GM19043 (cell line): ENCODE results near the gene GPS1.

ENCODE experiments used
- ATAC-seq: cut with Tn5 transposase; IDR thresholded peaks from one replicate; pipeline ENCODE4 v1.9.1; 2021; ENCODE audit warnings: low read depth; ENCODE audit not compliant: unreplicated experiment

GPS1 gene

DNA sequence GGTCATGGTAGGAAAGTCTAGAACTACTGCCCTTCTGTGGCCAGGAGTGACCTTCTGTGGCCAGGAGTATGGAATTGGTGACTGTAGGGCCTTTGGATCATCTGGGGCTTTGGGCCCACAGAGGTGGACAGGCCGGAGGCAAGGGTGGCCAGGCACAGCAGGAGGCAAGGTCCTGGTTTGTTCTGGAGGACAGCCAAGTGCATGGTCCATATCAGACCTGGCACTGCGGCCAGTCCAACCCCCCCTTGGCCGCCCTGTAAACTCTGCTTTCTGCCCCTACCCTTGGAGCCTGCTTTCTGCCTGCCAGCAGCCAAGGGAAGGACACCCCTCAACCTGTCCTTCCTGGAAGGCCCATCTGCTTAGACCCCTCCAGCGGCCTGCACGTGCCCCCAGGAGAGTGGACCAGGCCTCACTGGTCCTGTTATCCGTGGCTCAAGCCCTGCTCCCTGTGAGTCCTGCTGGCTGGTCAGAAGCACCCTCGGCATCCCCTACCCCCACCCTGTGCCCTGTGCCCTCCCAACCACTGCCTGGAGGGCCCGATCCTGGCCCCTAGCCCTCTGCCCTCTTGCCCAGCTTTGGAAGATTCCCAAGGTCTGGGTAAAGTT lies 11.9 kb upstream of the GPS1 start:
- no peak for ATAC-seq

DNA sequence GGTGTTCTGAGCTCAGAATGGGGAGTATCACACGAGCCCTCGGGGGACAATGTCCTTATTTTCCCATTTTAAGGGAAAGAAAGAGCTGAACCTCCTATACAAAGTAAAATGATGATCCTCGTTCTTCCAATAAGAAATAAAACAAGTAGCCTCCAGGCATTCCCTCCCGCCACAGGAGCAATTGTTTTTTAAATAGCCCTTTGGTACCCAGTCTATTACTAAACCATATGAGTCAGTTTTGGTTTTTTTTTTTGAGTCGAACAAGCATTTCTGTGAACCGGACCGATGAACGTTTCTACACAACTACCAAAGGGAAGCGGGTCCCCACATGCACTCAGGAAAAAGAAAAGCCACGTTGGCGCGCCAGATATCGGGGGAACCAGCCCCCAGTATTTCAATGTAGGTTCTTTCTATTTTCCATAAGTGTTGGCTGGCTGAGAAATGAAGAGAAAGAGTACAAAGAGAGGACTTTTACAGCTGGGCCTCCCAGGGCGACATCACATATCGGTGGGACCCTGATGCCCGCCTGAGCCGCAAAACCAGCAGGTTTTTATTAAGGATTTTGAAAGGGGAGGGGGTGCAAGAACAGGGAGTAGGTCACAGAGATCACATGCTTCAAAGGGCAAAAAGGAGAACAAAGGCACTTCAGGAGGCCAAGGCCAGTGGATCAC lies 10.4 kb upstream of the GPS1 start:
- no peak for ATAC-seq

DNA sequence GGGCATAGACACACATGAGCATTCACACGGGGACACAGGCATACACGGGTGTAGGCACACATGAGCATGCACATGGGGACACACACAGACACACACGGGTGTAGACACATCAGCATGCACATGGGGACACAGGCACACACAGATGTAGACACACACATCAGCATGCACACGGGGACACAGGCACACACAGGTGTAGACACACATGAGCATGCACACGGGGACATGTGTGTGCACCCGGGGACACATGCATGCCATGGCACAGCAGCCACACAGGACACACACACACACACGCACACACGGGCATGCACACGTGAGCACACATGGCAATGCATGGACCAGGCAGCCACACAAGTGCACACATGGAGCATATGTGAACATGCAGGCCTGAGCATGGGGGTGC lies 9.0 kb upstream of the GPS1 start:
- no peak for ATAC-seq

DNA sequence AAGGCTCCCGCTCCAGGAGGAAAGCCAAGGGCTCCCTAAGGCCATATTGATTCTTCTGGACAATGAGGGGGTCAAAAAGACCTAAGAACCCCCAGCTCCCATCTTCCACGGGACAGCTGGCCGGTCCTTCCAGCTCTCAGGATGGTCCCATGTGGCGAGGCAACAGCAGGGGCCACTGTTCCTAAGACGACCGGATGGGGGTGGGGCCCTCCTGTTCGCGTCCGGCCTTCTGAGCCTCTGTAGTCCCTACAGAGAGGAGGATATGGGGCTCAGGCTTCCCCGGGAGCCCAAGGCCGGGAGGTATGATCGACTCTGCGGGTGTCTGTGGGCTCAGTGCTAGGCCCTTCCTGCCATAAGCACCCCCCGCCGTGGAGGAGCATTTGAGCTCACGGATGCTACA lies 8.2 kb upstream of the GPS1 start:
- ATAC-seq, result no peak

DNA sequence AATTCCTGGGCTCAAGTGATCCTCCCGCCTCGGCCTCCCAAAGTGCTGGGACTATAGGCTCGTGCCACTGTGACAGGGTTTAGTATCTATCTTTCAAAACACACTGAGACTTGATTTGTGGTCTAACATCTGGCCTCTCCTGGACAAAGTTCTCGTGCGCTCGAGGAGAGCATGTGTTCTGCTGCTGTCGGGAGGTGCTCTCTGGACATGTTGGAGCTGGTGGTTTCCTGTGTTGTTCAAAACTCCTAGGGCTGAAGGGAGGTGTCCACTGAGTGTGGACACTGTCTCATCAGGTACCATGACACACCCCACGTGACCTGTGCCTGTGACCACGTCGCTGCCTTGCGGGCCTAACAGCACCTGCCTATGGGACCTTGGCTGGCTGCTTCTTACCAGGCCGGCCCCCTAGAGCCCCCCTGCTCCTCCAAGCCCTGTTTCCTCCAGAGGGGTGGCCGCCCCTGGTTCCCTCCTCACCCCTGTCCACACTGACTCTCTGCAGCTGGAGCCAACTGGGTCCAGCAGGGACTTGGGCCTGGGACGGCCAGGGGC lies 5.7 kb upstream of the GPS1 start:
- ATAC-seq, result no peak

DNA sequence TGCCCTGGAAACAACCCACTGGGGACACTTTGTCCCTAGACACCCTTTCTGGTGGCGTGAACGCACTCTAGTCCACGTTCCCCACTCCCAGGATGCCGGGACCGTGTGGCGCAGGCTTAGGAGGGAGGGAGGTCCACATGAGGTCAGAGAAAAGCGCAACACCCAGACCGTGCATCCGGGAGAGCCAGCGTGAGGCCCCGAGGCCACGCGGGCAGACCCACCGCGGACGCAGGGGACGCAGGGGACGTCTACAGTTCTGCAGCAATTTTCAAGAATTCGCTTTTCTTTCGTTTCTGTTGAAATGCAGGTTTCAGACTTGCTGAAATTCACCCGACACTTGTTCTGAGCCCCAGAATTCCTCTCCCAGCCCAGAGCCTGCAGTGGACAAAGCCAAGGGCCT lies 4.8 kb upstream of the GPS1 start:
- no peak for ATAC-seq

DNA sequence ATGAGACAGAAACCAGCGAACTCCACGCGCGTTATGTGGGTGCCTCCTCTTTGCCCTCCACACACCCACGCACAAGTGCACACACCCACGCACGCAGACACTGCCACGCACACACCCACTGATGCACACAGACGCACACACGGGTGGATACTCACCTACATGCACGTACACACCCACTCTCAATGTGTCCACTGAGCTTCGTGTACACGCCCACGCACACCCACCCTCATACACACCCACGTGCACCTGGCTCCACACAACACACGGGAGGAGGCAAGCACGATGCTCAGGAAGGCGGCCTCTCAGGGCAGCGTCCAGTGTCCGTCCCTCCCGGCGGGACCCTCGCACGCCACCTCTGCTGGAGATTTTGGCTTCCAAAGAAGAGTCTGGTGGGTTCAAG lies 4.3 kb upstream of the GPS1 start:
- ATAC-seq, result no peak

DNA sequence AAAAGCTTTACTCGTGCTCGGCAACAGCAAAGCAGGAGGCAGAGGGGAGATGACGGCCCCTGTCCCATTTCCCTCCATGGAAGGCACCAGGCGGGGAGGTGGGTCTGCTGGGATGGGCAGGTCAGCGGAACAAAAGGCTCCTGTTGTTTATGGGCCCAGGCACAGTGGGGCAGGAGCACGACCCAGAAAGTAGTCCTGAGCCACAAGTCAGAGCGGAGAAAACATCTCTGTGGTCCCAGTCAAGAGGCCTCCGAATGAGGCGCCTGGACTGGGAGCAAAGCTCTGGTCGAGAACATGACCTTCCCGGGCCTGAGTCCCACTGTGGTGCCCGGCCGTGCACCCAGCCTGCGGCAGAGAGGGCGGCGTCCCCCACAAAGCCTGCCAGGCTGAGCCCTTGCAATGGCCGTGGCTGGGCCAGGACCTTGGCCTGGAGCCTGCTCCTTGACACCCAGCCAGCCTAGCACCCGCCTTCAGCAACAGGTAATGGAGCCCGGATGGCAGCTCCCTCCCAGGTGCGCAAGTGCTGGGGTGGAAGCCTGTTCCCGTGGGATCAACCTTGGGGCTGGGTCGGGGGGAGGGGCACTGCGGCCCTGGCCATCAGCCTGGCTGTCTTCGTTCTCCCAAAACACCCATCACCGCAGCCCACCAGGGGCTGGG lies 3.7 kb upstream of the GPS1 start:
- no peak for ATAC-seq

DNA sequence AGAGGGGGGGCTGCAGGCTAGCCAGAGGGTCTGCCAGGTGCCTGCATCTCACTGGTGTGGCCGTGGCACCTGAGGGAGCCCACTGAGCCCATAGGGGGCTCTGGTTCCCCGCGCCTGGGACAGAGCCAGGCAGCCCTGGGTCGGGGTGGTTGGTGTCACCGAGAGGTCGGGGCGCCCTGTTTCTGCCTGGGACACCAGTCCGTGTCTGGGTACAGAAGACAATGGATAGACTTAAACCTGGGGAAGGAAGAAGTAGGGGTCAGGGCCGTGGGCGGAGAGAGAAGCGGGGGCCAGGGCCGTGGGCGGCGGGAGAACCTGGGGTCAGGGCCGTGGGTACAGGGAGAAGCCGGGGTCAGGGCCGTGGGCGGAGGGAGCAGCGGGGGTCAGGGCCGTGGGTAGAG lies 3.1 kb upstream of the GPS1 start:
- ATAC-seq, result no peak

DNA sequence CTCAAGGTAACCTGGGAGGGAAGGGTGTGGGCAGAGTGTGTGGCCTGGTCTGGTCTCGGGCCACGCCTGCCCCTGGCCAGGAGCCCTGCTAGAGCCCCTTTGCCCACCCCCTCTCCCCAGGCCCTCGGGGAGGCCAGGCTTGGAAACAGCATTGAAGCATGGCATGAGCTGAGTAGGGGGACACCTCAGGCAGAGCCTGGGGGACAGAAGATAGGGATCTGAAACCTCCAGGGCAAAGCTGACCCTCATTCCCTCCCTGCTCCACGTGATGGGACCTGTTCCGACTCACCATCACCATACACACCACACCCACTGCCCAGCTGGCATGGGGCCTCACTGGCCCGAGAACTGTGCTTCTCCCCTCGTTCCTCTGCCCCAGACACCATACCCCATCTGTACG lies 2.6 kb upstream of the GPS1 start:
- no peak for ATAC-seq

DNA sequence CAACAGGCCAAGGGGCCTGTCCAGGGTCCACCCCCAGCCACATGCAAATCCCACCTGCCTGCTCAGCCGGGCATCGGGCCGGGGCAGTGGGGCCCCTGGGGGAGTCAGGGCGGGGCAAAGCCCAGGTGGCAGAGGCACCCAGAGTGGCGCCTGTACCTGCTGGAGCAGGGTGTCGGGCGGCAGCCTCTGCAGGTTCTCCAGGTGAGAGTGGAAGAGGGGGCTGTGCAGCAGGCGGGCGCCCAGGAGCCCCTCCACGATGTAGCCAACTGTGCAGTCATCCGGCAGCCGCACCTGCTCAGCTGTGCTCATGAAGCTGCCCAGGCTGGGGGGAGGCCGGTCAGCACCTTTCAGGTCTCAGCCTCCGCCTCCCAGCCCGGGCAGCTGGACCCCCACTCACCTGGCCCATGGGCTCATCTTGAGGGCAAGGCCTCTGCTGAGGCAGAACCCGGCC lies 2.2 kb upstream of the GPS1 start:
- ATAC-seq, result no peak

DNA sequence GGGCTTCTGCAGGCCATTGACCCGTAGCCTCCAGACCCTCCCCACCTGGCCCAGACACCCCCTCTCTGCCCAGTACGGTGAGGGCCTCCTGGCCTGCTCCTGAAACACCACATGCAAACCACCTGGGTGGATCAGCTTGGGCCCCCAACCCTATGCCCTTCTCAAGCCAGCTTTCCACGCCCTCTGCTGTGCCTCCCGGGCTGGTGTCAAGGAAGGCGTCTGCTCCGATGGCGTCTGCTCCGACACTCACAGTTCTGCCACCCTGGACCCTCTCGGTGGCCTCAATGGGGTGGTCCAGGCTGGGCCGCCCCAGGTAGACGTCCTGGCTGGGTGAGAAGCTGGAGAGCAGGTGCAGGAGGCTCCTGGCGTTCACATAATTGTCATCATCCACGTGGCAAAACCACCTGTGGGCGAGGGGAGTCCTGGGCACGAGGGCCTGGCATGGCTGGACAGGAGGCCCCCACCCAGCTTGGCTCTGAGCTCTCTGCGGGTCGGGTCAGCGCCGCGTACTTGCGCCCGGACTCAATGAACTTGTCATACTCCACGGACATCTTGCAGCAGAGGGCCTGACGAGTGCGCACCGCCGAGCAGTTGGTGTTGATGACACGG lies 1.4 kb upstream of the GPS1 start:
- no peak for ATAC-seq

DNA sequence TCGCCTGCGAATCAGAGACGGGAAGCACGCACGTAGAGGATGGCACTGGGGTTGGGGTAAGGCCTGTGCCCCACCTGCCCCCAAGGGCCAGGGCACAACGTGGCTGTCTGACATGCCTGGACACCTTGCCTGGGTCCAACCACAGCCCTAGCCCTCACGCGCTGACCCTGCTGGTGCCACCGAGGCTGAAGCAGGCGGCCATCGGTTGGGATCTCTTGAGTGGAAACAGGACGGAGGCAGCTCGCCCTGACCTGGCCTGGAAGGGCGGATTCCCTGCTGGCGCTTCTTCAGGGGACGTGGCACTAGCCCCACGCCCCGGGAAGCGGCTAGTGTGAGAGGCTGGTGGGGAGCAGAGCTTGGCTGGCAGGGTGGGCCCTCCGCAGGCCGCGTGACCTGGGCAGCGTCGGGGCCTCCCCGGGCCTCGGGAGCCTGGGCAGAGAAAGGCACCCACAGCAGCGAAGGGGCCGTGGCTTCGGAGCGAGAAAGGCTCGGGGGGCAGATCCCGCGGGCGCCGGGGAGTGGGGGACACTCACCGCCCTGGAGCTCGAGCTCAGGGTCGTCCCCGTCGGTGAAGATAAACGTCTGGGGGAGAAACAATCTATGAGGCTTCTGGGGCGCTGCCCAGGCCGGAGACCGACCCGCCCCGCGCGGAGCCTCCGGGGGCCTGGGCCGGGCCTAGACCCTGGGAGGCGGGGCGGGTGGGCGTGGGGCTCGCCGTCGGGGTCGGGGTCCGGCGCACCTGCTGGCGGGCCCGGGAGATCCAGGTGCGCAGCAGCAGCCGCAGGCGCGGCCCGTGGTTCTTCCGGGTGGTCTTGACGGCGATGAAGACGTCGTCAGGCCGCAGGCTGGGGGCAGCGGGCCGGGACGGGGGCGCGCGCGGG lies 697 bp upstream of the GPS1 start:
- ATAC-seq, result no peak

DNA sequence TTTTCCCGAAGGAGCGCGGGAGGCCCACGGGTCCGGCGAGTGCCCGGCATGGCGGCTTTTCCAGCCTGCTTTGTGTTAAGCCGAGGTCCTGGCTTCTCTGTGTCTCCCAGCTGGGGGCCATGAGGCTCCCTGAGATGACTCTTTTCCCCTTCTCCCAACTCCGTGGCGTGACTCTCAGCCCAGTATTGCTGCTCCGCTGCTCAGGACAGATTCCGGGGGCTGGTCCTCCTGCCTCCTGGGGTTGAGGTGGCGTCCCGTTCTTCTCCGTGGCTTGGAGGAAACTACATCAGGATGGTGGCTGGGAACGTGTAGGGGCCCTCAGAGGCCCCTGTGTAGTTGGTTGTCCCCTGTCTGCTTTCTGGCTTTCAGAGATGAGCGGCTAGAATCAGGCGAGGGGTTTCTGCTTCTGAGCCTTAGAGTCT lies 951 bp downstream of the GPS1 start:
- ATAC-seq, result no peak

DNA sequence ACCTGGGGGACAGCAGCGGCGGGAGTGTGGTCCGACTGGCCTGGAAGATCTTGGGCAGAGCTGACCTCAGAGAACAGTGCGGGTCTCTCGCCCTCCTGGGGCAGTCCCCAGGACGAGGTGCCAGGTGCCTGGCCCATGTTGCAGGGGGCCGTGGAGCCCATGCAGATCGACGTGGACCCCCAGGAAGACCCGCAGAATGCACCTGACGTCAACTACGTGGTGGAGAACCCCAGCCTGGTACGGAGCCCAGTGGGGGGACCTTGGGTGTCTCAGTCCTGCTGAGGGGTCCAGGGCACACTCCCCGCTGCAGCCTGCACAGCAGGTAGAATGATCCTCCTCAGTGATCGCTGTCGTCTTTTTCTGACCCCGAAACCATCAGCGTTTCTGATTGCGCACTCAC lies 1.4 kb downstream of the GPS1 start:
- ATAC-seq, result no peak

DNA sequence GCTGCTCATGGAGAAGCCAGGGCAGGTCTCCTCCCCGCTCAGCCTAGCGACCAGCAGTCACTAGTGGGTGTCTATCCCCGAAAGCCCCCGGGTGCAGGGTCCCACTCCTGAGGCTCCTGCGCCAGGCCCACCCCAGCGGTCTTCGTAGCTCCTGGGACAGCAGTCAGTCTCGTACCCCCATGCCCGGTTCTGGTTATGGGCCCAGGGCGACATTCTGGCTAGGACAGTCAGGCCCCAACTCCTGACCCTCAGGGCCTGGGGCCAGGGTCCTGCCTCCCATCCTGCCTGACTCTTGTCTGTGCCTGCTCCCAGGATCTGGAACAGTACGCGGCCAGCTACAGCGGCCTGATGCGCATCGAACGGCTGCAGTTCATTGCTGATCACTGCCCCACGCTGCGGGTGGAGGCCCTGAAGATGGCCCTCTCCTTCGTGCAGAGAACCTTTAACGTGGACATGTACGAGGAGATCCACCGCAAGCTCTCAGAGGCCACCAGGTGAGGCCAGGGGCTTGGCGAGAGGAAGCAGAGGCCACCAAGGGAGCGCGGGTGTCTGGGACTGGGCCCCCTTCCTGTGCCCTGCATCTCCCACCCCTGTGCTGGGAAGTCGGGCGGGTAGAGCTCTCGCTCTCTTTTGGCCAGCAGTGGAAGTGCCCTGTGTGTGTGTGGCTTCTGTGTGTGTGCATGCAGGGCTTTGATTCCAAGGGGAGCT lies 2.0 kb downstream of the GPS1 start:
- no peak for ATAC-seq

DNA sequence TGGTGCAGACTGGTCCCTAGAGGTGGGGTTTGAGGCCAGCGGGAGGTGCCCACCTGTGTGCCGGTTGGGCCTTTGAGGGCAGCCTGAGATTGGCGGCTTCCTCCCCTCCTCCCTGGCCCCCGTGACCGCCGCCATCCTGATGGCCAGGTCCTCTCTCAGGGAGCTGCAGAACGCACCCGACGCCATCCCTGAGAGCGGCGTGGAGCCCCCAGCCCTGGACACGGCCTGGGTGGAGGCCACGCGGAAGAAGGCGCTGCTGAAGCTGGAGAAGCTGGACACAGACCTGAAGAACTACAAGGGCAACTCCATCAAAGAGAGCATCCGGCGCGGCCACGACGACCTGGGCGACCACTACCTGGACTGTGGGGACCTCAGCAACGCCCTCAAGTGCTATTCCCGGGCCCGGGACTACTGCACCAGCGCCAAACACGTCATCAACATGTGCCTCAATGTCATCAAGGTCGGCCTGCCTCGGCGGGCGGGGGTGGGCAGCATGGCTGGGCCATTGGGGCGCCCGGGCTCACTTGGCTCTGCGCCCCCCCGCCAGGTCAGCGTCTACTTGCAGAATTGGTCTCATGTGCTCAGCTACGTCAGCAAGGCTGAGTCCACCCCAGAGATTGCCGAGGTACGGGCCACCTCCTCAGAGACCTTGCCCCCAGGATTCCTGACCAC lies 2.8 kb downstream of the GPS1 start:
- no peak for ATAC-seq

DNA sequence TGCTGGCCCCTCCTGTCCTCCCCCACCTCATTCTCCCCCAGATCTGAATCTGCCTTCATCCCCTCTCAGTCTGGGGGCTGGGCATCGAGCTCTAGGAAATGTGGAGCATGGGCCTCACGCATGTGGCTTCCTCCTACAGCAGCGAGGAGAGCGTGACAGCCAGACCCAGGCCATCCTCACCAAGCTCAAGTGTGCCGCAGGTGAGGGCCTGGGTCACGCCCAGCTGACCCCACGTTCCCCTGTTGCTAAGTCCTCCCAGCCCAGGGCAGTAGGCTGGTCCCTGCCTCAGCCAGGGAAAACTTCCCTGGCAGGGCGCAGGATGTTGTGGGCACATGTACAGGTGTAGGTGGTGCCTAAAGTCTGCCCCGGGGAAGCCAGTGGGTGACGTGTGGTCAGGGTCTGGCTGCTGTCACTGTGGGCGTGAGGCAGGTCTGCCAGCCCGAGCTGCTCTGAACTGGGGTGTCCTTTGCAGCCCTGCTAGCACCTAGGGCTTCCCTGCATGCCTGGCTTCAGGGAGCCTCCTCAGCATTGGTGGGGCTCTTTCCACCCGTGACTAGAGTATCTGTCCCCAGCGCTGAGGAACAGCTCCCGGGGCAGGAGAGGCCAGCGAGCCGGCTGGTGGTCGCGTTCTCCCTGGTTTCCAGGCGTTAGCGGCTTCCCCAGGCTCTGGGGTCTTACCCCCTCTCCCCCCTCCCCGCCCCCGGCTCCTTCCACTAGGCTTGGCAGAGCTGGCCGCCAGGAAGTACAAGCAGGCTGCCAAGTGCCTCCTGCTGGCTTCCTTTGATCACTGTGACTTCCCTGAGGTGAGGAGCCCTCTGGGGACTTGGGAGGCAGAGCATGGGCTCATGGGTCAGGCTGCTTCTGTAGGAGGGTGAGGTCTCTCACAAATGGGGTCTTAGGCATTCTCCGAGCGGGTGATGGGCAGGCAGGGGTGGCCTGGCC lies 3.6 kb downstream of the GPS1 start:
- ATAC-seq, result no peak
